ENCODE data around the gene IQCN. TPM values are rescaled to one million over a fixed set of nuclear protein-coding genes. Genes with fewer than 3 reads are reported as not detected.

Gene IQCN
- total RNA-seq, 2 experiments from 2014 or later, result 6.3 to 7.2 TPM

- Mint-ChIP-seq H3K4me1 (peaks cover 5% of the 10 kb centered on the region), H3K36me3 (ENCODE audit: low read depth) (peaks cover 26% of the 10 kb centered on the region), H3K27ac (peak overlapping the region; percentile 46), H3K27me3 (no peaks in the 10 kb centered on the region), H3K9me3 (no peaks in the 10 kb centered on the region), H3K4me3 (no peak overlapping the region)
- CTCF ChIA-PET, result interaction anchor here (0.6 to 12.7 kb wide), 7 partner anchors 10 to 275 kb away, joined by 3 to 162 read pairs (median 4); no protein-coding TSS in a partner anchor
- DNase-seq, result no peak
- POLR2A ChIA-PET, result no interaction called here
These were observed 5.1 kb downstream of the IQCN start for GRCh38 chr19:18269070-18269723.

GRCh38 chr19:18266771-18267686 is 7.2 kb downstream of the IQCN start:
- ChIA-PET CTCF (interaction anchor here (4.3 kb wide), 1 partner anchor 12 kb away, joined by 34 read pairs; no protein-coding TSS in a partner anchor), POLR2A (no interaction called here)
- Mint-ChIP-seq H3K4me1 (peaks cover 5% of the 10 kb centered on the region), H3K36me3 (ENCODE audit: low read depth) (peaks cover 21% of the 10 kb centered on the region), H3K9me3 (no peaks in the 10 kb centered on the region), H3K4me3 (no peak overlapping the region), H3K27ac (no peak overlapping the region), H3K27me3 (no peaks in the 10 kb centered on the region)
- DNase-seq, result no peak

GRCh38 chr19:18265582-18265981 is 8.7 kb downstream of the IQCN start:
- Mint-ChIP-seq H3K4me3 (no peak overlapping the region), H3K27ac (no peak overlapping the region), H3K36me3 (ENCODE audit: low read depth) (peaks cover 21% of the 10 kb centered on the region), H3K27me3 (no peaks in the 10 kb centered on the region), H3K9me3 (no peaks in the 10 kb centered on the region), H3K4me1 (peaks cover 5% of the 10 kb centered on the region)
- CTCF ChIA-PET, result no interaction called here
- POLR2A ChIA-PET, result no interaction called here
- no peak for DNase-seq

- CTCF ChIA-PET, result interaction anchor here (1.5 kb wide), 1 partner anchor 45 kb away, joined by 3 read pairs; no protein-coding TSS in a partner anchor
These were observed 9.2 kb downstream of the IQCN start for GRCh38 chr19:18264971-18265540.

GRCh38 chr19:18264137-18264854 is 10.0 kb downstream of the IQCN start:
- ChIA-PET CTCF (interaction anchor here (1.5 to 4.1 kb wide), 3 partner anchors 10 to 45 kb away, joined by 3 to 20 read pairs (median 4); no protein-coding TSS in a partner anchor), POLR2A (no interaction called here)
- H3K9me3 Mint-ChIP-seq, result no peaks in the 10 kb centered on the region
- H3K27ac Mint-ChIP-seq, result no peak overlapping the region
- no peak overlapping the region for H3K4me3 Mint-ChIP-seq
- no peaks in the 10 kb centered on the region for H3K27me3 Mint-ChIP-seq
- peaks cover 5% of the 10 kb centered on the region for H3K4me1 Mint-ChIP-seq
- DNase-seq, result no peak
- peaks cover 21% of the 10 kb centered on the region for H3K36me3 Mint-ChIP-seq (ENCODE audit: low read depth)

More at GRCh38 chr19:18264971-18265540, 9.2 kb downstream of the IQCN start:
- DNase-seq, result no peak
- no peaks in the 10 kb centered on the region for H3K27me3 Mint-ChIP-seq
- POLR2A ChIA-PET, result no interaction called here
- no peaks in the 10 kb centered on the region for H3K9me3 Mint-ChIP-seq
- peaks cover 21% of the 10 kb centered on the region for H3K36me3 Mint-ChIP-seq (ENCODE audit: low read depth)
- H3K4me3 Mint-ChIP-seq, result no peak overlapping the region
- peaks cover 5% of the 10 kb centered on the region for H3K4me1 Mint-ChIP-seq
- no peak overlapping the region for H3K27ac Mint-ChIP-seq

- CTCF ChIA-PET, result interaction anchor here (0.7 to 4.1 kb wide), 6 partner anchors 10 to 65 kb away, joined by 3 to 20 read pairs (median 4); partner anchors contain the start of gene JUND
- POLR2A ChIA-PET, result no interaction called here
- no peak overlapping the region for H3K4me3 Mint-ChIP-seq
- H3K4me1 Mint-ChIP-seq, result peaks cover 5% of the 10 kb centered on the region
- H3K27ac Mint-ChIP-seq, result no peak overlapping the region
- no peak for DNase-seq
- H3K27me3 Mint-ChIP-seq, result no peaks in the 10 kb centered on the region
- H3K9me3 Mint-ChIP-seq, result no peaks in the 10 kb centered on the region
- peaks cover 17% of the 10 kb centered on the region for H3K36me3 Mint-ChIP-seq (ENCODE audit: low read depth)
These were observed 10.7 kb downstream of the IQCN start for GRCh38 chr19:18263324-18264136.

- DNase-seq, result no peak
- no peaks in the 10 kb centered on the region for H3K9me3 Mint-ChIP-seq
- peaks cover 5% of the 10 kb centered on the region for H3K4me1 Mint-ChIP-seq
- H3K36me3 Mint-ChIP-seq (ENCODE audit: low read depth), result peaks cover 12% of the 10 kb centered on the region
- no peak overlapping the region for H3K27ac Mint-ChIP-seq
- CTCF ChIA-PET, result interaction anchor here (0.7 to 4.1 kb wide), 6 partner anchors 9 to 66 kb away, joined by 3 to 20 read pairs (median 4); partner anchors contain the start of gene JUND
- H3K27me3 Mint-ChIP-seq, result no peaks in the 10 kb centered on the region
- POLR2A ChIA-PET, result no interaction called here
- no peak overlapping the region for H3K4me3 Mint-ChIP-seq
These were observed 11.3 kb downstream of the IQCN start for GRCh38 chr19:18262917-18263316.

- ChIA-PET POLR2A (no interaction called here), CTCF (interaction anchor here (0.6 to 4.1 kb wide), 6 partner anchors 10 to 217 kb away, joined by 3 to 20 read pairs (median 4); partner anchors contain the start of gene JUND)
- Mint-ChIP-seq H3K36me3 (ENCODE audit: low read depth) (peaks cover 10% of the 10 kb centered on the region), H3K4me3 (no peak overlapping the region), H3K9me3 (no peaks in the 10 kb centered on the region), H3K4me1 (peaks cover 5% of the 10 kb centered on the region), H3K27ac (no peak overlapping the region), H3K27me3 (no peaks in the 10 kb centered on the region)
- no peak for DNase-seq
These were observed 12.1 kb downstream of the IQCN start for GRCh38 chr19:18262144-18262543.

GRCh38 chr19:18261474-18261873 is 12.8 kb downstream of the IQCN start:
- DNase-seq, result no peak
- H3K4me3 Mint-ChIP-seq, result no peak overlapping the region
- ChIA-PET POLR2A (interaction anchor here (0.6 to 0.7 kb wide), 2 partner anchors 18 to 44 kb away, joined by 3 to 5 read pairs; no protein-coding TSS in a partner anchor), CTCF (interaction anchor here (0.6 to 4.1 kb wide), 6 partner anchors 9 to 826 kb away, joined by 3 to 20 read pairs (median 4); no protein-coding TSS in a partner anchor)
- H3K4me1 Mint-ChIP-seq, result peaks cover 5% of the 10 kb centered on the region
- no peaks in the 10 kb centered on the region for H3K27me3 Mint-ChIP-seq
- no peak overlapping the region for H3K27ac Mint-ChIP-seq
- peaks cover 8% of the 10 kb centered on the region for H3K36me3 Mint-ChIP-seq (ENCODE audit: low read depth)
- H3K9me3 Mint-ChIP-seq, result no peaks in the 10 kb centered on the region

- Mint-ChIP-seq H3K4me3 (no peak overlapping the region), H3K9me3 (no peaks in the 10 kb centered on the region), H3K27me3 (peaks cover 3% of the 10 kb centered on the region), H3K36me3 (ENCODE audit: low read depth) (no peaks in the 10 kb centered on the region), H3K4me1 (peaks cover 2% of the 10 kb centered on the region), H3K27ac (no peak overlapping the region)
- ChIA-PET POLR2A (no interaction called here), CTCF (no interaction called here)
- DNase-seq, result no peak
These were observed 14.4 kb downstream of the IQCN start for GRCh38 chr19:18259893-18260292.

GRCh38 chr19:18257503-18258470 is 16.5 kb downstream of the IQCN start:
- Mint-ChIP-seq H3K9me3 (no peaks in the 10 kb centered on the region), H3K4me1 (peaks cover 2% of the 10 kb centered on the region), H3K4me3 (no peak overlapping the region), H3K36me3 (ENCODE audit: low read depth) (no peaks in the 10 kb centered on the region), H3K27me3 (peaks cover 21% of the 10 kb centered on the region), H3K27ac (no peak overlapping the region)
- DNase-seq, result no peak
- POLR2A ChIA-PET, result no interaction called here
- CTCF ChIA-PET, result no interaction called here

Data from activated CD4-positive, alpha-beta T cell treated with anti-CD3 and anti-CD28 coated beads, Interleukin-2, amount 10 ng/mL, durations not matched to agents 7 days and 5 days (primary cell).